IPS-NIHi7 (cell line): ENCODE measurements around the gene ADPRM.
"Not testable (repeated sequence)": the region's sequence is repeated elsewhere in the genome, so short reads cannot be mapped to it uniquely, and the experiment has no call there.

ENCODE experiments used
- DNase-seq: peaks from one replicate; pipeline ENCODE4 v3.0.0; 2012; ENCODE audit warnings: mixed read lengths; ENCODE audit errors: extremely low spot score

ADPRM gene

GRCh38 chr17:10697092-10698081 is at the start of gene ADPRM, which contains the start of gene SCO1:
TSS of gene ADPRM (plus strand) at chr17:10697594. CDS start at chr17:10704927, 7,333 bp downstream.
TSS of gene SCO1 (minus strand) at chr17:10697533. CDS start at chr17:10697507, 26 bp downstream.
- DNase-seq = peak; percentile 94

- DNase-seq = no peak
Observed at GRCh38 chr17:10648381-10648780, 49.0 kb upstream of the ADPRM start.

DNA sequence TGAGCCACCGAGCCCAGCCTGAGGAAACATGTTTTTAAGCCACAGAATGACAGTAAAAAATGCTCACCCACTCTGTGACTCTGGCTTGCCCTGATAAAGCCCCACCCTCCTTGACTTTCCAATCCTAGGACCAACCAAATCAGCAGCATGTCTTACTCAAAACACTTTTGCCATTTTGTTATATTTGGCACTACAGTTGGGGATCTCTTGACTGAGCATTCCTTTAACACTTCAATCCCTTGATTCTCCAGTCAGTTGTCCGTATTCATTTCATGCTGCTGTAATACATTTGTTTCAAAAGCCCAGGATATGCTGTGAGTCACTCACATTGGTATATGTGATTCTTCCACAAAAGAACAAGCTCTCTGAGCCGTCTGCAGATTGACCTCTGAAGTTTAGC is 48.4 kb upstream of the ADPRM start:
- DNase-seq = no peak

DNA sequence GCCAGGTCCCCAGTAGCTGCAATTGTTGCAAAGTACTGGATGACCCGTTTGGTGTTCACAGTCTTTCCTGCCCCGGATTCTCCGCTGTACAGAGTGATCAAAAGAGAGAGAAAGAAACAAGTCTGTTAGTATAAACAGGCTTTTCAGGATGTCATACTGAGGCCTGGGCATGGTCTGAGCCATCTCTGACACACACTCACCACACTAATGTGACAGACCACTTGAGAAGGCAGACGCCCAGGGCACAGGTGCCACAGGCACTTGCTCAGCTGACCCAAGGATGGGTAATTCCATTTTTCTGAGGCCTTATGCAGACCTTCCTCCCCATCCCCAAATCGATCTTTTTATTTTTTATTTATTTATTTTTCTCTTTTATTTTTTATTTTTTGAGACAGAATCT is 47.8 kb upstream of the ADPRM start:
- no peak for DNase-seq

DNA sequence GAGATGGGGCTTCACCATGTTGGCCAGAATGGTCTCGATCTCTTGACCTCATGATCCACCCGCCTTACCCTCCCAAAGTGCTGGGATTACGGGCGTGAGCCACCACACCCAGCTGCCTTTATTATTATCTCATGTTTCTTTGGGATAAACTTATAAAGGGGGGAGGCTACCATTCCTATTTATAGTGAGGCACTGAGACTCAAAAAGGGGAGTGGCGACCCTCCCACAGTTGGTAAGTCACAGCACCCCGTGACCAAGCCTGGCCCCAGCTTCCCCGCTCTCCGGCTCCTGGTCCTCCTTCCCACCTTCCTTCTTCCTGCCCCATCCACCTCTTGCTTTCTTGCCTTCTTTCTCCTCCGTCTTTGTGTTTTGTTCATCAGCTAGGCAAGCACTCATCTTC is 45.5 kb upstream of the ADPRM start:
- DNase-seq = no peak

DNA sequence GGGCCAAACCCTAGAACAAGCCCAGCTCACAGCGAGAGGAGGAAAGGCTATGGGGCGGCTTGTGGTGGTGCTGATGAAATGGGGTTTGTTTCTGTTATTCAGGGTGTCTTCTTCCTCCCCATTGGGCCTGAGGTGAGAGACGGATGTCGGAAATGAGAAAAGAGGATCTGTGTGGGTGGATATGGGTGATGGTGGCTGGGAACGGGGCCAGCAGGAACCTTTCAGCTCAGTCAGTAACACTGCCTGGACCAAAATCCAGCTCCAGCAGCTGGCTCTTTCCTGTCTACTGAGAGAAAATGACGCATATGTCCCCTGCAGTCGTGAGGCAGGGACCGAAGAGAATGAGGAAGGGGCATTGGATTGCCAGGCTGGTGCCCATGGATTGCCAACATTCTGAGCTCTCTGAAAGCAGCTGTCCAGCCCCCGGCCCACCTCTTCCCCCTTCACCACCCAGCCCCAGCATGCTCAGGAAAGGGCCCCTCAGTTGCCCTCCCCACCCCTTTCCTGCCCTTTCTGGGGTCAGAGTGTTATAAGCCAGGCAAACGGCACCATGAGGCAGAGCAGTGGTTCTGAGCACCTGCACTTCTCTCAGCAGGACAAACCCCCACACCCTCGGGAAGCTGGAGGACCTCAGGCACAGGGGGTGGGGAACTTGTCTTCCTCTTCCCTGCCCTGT is 44.3 kb upstream of the ADPRM start:
- DNase-seq = no peak

GRCh38 chr17:10653987-10654386 is 43.4 kb upstream of the ADPRM start:
- no peak for DNase-seq

GRCh38 chr17:10657148-10657547 is 40.2 kb upstream of the ADPRM start, which contains the start of gene MYH3:
TSS of gene MYH3 (minus strand) at chr17:10657309. CDS start at chr17:10655064, 2,245 bp downstream.
- no peak for DNase-seq

- no peak for DNase-seq
Observed at GRCh38 chr17:10657879-10658278, 39.5 kb upstream of the ADPRM start.

GRCh38 chr17:10661437-10661836 is 36.0 kb upstream of the ADPRM start:
- DNase-seq = no peak

DNA sequence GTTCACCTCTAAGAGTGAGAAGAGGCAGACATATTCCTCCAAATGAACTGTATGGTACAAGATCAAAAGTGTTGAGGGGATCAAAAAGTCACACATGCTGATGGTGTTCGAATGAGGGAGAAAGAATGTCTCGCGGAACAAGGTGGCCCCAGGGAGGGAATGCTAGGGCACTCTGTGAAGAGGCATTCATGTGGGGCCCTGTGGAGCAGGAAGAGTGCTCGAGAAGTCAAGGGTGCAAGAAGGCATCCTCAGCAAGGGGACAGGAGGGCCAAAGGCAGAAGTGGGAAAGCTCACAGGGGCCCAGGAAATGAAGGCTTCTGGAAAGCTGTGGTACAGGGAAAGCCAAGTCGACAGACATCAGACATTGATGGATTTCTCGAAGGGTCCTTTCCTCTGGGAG is 34.2 kb upstream of the ADPRM start:
- DNase-seq = no peak

- DNase-seq = no peak
Observed at GRCh38 chr17:10664571-10664970, 32.8 kb upstream of the ADPRM start.

DNA sequence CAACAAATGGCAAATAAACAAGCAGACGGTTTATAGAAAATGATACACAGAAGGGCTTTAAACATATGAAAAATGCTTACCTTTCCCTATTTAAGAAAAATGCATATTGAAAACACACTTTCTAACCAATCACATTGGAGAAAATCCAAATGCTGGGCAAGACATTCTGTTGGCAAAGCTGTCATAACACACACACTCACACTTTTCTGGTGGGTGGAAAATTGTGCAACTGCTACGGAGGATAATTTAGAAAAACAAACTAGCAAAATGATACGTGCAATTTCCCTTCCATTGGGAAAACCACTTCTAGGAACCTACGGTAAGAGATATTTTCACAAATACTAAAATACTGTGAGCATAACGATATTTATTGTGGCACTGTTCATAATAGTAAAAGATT is 30.5 kb upstream of the ADPRM start:
- DNase-seq = no peak

DNA sequence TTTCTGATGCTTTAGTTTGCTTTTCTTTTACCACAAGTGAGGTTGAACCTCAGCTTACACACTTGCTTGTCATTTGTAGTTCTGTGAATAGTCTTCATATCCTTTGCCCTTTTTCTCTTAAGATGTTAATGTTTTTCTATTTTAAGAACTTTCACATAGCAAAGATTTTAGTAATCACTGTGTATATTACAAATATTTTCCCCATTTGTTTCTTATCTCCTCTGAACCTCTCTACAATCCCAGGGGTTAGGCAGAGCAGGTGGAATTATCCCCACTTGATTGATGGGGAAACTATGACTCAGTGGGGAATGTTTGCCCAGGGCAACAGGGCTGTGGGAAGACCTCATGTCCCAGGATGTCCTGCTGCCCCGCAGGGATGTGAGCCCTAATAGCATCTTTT is 28.6 kb upstream of the ADPRM start:
- no peak for DNase-seq

DNA sequence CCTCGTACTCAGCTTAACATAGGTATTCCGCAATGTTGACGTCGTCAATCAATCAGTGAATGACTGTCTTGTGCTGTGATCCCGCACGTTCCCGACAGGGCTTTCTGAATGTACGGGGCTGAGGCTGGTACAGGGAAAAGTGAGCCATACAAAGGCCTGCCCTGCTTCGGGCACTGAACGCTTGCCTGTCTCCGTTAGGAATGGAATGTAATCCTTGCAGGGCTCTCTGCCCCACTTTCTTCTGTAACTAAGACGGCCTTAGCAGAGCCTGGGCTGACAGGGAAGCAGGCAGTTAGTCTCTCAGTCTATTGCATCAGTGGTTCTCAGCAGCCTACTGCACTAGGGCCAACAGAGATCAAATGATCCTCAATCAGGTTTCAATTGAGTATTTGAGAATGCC is 24.1 kb upstream of the ADPRM start:
- no peak for DNase-seq

DNA sequence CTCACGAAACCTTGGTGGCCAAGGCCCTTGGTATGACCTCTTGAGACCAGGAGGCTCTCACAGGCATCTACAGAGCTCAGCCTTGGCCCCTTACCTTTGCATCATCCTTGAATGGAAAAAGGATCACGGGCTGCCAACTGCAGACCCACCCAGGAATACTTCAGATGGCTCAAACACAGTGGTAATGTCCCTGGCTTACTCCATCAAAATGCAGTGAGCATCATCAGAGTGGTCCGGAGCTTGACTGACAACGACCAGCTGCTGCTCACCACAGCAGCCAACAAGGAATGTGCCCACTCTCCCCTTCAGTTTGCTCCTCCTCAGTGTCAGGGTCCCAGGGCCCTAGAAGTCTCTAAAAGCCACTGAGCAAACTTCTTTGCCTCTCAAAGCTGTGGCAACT is 22.7 kb upstream of the ADPRM start:
- no peak for DNase-seq

DNA sequence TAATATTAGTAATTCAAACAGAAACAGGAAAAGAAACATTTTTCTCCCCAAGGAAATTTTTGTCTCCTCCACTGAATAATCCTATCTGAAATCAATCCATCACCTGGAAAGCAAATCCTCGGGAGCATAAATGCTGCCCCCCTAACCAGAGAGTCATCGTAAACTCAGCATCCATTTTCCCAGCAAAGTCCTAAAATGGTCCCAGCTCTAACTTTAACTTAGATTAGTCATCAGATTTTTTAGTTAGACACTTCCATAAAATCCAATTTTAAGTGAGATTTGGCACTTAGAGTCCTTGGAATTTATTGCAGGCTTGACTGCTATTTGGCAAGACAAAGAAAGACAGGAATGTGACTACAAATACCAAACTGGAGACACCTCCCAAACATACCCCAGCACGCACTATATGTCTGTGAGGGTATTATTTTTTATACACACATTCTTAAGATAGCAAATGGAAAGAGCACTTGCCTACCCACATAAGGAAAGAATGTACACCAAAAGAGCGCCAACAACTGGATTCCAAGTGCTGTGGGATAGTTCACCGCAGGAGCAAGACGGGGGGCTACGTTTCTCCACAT is 15.4 kb upstream of the ADPRM start:
- DNase-seq = no peak

DNA sequence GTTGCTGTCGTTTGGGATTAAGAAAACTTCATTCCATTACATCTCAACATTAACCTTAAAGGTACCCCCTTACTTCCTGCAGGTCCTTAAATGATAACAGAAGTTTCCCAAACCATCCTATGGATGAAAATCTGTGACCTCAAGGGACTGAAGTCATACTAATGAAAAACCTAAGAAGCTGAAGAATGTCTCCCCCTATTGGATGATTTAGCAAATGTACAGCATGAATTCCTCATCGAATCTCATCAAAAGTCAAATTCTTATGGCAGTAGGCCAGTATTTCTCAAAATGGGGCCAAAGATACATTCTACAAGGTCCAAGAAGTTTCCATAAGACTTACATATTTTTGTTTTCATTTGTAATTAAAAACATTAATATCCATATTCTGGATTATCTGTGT is 13.5 kb upstream of the ADPRM start:
- peak; percentile 22 for DNase-seq

DNA sequence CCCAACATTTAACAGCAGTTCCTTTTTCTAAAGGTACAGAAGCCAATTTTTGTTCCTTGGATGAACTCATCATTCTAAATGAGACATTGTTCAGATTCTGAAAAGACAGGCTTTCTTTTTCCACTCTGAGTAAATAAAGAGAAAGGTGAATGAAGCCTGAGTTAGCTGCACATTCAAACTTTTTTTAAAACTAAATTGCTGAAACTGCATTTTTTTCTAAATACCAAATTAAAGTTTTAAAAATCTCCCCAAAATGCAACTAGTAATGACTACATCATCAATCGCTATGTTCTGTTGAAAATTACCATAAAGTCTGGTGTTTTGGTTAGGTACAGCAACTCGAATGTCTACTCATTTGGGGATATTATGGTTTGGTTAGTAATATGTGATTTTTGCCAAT is 9.9 kb upstream of the ADPRM start:
- no peak for DNase-seq

DNA sequence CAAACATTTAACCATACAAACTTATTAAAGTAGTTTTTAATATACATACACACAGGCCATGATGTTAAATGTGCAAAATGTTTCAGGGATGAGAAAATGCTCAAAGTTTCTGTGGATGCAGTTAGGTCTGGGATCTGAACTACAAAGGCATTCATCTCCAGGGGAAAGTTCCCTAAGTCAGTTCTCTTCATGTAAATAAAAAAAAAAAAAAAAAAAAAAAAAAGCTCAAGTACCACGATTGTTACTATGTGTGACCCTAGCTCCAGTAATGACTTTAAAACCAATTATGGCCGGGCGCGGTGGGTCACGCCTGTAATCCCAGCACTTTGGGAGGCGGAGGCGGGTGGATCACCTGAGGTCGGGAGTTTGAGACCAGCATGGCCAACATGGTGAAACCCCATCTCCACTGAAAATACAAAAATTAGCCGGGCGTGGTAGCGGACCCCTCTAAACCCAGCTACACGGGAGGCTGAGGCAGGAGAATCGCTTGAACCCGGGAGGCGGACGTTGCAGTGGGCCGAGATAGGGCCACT is 1.5 kb upstream of the ADPRM start:
- not testable (repeated sequence) for DNase-seq

- peak; percentile 16 for DNase-seq
Observed at GRCh38 chr17:10698096-10698818, 863 bp downstream of the ADPRM start.
